ENCODE measurements around the gene BEST2.
A peak's percentile ranks its signal among the peaks of the same experiment; 100 is the strongest.
"Not testable (repeated sequence)": the region's sequence is repeated elsewhere in the genome, so short reads cannot be mapped to it uniquely, and the experiment has no call there.

BEST2 gene
- 0 to 0.04 (median 0) reads per million in 3 experiments for total RNA-seq

DNA sequence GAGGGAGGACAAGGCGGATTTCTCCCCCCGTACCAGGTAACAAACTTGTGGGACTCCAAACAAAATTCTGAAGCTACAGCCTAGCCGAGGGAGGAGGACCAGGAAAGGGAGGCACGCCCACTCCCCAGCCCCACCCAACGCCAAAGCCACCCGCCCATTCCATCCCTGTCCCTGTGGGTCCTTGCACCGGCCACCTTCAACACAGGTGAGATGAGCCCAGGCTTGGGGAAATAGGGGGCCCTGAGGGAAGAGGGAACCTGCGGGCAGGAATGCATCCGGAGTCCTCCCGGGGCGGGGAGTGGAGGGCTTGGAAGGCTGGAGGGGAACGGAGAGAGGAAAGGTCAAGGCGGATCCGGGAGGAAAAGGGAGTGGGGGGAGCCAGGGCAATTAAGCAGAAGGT is at the start of gene BEST2:
Gene BEST2 (plus strand): TSS at position 157 of the 400 bp plus-strand sequence. CDS start 802 bp downstream, outside the sequence.
- DNase-seq: no peak

DNA sequence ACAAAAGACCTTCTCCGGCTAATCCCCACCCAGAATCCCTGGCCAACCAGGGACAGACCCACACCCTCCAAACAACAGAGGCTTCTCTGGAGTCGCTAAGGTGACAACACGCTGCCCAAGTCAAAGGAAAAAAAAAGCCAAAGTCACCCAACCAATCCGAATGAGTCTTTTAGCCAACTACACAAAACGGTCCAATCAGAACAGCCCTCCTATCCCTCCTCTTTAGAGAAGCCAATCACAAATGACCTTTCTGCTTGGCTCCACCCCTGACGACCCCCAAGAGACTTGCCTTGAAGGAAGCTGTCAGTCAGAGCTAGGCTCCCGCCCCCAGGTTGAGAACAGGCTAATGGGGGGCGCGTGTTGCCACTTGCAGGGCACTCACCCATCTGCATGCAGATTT is 48.5 kb upstream of the BEST2 start:
- DNase-seq: no peak

DNA sequence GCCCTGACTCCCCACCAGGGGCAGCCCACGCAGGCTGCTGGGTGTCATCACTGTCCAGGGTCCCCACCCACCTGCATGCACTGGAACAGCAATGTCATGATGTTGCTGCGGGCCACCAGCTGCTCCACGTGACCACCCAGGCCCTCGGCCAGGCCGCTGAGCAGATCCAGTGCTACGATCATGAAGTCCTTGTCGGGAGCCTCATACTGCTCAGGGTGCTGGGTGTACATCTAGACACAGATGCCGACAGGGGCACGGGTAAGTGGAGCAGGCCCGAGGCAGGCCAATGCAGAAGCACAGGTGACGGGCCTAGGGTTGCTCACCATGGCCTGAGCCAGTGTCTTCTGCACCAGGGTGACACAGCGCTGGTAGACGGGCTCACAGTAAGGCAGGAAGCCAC is 46.4 kb upstream of the BEST2 start:
- DNase-seq: no peak

DNA sequence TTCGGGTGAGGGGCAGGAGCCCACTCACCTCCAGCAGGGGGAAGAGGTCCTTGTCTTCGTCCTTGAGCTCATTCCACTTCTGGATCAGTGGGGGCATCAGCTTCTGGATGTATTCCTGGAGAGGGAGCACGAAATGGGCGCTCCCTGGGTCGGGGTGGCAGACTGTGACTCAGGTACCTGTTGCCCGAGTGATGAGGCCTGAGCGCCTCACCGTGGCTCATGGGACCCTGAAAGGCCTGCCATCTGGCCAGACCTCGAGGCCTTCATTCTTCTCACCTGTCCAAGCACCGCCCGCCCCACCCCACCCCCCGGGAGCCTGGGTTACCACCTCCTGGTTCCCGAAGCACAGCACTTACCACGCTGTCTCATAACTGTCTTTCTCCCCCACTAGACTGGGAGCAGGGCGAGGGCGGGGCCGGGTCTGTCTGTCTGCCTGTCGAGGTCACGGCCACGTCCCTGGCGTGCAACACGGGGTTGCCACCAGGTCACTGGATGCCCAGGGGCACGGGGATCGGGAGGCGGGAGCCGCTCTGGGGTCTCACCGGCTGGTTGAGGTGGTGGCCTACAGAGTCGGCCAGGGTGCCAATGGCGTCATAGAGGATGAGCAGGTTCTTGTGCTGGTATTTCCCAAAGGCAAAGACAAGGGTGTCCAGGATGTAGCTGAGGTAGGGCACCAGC is 45.8 kb upstream of the BEST2 start:
- DNase-seq: no peak

DNA sequence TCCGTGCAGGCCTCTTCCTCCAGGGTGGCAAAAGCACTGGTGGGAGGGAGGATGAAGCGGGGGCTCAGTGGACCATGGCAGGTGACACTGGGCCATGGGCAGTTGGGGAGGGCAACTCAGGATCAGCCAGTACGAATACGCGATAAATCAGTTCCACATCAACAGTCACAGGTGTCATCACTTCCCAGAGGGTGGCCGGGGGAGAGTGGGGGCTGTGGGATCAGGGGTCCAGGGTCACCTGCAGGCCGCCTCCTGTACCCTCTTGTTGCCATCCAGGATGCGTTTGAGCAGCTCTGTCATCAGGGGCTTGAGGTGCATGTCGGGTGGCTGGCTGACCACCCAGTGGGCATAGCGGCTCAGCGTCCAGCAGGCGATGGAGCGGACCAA is 45.3 kb upstream of the BEST2 start:
- no peak for DNase-seq

DNA sequence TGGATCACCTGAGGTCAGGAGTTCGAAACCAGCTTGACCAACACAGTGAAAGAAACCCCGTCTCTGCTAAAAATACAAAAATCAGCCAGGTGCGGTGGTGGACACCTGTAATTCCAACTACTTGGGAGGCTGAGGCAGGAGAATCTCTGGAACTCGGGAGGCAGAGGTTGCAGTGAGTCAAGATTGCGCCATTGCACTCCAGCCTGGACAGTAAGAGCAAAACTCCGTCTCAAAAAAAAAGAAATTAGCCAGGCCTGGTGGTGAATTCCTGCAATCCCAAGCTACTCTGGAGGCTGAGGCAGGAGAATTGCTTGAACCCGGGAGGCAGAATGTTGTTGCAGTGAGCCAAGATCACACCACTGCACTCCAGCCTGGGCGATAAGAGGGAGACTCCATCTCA is 43.0 kb upstream of the BEST2 start:
- DNase-seq: no peak

DNA sequence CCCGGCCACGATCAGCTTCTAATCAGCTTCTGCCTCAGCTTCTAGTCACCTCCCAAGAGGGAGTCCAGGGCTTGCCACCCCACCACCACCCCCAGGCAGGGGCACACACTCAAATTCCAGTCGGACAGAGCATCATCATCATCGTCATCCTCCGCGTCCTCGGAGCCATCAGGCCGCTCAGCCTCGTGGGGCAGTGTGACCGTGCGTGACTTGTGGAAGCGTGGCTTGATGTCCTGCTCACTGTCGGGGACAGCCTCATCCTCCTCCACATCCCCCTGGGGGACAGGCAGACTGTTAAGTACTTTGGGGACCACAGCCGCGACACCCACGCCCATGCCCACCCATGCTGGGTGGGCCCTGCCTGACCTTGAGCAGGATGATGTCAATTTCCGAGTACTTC is 40.4 kb upstream of the BEST2 start:
- DNase-seq: no peak

DNA sequence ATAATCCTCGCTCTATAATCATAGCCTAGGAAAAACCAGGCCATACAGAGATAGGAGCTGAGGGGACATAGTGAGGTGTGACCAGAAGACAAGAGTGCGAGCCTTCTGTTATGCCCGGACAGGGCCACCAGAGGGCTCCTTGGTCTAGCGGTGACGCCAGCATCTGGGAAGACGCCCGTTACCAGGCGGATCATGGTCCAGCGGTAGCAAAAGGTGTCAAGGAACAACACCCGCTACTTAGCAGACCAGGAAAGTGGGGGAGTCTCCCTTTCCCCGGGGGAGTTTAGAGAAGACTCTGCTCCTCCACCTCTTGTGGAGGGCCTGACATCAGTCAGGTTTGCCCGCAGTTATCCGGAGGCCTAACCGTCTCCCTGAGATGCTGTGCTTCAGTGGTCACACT is 39.5 kb upstream of the BEST2 start:
- not testable (repeated sequence) for DNase-seq

DNA sequence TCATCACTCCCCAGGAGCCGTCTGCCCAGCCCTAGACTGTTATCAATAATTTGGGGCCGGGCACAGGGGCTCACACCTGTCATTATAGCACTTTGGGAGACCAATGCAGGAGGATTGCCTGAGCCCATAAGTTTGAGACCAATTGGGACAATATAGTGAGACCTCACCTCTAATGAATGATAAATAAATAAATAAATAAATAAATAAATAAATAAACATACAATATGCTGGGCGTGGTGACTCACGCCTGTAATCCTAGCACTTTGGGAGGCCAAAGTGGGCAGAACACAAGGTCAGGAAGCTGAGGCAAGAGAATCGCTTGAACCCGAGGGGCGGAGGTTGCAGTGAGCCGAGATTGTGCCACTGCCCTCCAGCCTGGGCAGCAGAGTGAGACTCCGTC is 38.3 kb upstream of the BEST2 start:
- not testable (repeated sequence) for DNase-seq

DNA sequence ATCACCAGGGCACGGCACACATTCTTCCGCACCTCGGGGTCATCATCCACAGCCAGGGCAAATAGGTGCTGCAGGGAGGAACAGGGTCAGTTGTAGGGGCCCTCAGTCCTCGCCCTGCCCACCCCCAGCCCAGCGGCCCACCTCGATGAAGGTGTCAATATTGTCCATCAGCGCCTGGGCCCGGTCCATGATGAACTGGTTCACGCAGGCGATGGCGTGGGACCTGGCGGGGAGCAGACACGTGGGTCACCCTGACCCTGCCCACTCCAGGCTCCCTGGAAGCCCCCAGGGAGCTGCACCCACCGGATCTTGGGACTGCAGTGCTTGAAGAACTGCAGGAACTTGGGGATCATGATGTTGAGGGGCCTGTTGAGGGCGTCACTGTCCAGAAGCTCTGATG is 36.5 kb upstream of the BEST2 start:
- no peak for DNase-seq

DNA sequence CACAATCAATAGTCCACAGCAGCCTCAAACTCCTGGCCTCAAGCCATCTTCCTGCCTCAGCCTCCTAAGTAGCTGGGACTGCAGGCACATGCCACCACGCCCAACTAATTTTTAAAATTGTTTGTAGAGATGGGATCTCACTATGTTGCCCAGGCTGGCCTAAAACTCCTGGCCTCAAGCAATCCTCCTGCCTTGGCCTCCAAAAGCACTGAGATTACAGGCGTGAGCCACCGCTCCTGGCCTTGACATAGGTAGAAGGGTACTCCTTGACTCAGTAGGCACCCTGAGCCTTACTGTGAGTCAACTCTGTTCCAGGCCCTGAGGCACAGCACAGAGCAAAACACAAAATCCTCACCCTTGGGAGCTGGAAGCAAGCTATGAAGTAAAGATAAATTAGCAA is 35.7 kb upstream of the BEST2 start:
- no peak for DNase-seq

DNA sequence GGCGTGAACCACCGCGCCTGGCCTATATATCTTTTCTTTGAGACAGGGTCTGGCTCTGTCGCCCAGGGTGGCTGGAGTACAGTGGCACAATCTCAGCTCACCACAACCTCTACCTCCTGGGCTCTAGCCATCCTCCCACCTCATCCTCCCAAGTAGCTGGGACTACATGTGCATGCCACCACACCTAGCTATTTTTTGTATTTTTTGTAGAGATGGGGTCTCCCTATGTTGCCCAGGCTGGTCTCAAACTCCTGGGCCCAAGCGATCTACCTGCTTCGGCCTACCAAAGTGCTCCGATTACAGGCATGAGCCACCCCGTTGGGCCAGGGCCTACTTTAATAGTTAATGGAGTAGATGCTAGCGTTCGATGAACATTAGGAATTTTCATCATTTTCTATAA is 31.3 kb upstream of the BEST2 start:
- DNase-seq: no peak

DNA sequence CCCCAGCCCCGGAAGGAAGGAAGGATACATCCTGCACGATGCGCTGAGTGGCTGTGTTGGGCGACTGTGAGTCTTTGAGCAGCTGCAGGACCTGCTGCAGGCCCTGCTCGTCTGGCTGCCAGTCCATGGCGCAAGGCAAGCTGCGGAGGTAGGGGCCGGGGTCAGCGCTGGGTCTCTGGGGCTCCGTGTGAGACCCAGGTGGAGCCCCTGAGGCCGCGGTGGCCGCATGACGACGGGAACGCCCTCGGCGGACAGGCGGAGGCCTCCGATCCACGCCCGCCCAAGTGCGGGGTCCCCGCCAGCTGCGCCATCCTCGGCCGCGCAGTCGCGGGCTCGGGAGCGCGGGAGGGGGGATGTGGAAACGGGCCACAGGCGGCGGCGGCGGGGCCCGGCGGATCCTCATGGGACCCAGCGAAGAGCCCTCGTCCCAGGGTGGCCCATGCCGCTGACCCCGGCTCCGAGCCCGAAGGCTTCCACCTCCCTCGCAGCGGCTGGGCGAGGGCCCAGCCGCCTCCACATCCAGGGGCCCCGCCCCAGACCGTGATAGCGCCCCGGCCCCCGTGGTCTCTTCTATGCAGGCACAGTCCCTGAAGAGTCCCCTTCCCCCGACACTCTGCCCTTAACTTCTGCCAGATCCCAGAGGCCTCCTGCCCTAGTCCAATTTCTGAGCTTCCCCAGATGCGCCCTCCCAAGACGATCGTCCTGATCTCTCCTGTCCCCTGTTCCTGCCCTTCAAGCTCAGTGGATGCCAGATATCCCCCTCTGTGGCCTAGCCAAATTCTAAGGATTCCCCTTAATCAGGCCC is 30.5 kb upstream of the BEST2 start:
- DNase-seq: no peak

DNA sequence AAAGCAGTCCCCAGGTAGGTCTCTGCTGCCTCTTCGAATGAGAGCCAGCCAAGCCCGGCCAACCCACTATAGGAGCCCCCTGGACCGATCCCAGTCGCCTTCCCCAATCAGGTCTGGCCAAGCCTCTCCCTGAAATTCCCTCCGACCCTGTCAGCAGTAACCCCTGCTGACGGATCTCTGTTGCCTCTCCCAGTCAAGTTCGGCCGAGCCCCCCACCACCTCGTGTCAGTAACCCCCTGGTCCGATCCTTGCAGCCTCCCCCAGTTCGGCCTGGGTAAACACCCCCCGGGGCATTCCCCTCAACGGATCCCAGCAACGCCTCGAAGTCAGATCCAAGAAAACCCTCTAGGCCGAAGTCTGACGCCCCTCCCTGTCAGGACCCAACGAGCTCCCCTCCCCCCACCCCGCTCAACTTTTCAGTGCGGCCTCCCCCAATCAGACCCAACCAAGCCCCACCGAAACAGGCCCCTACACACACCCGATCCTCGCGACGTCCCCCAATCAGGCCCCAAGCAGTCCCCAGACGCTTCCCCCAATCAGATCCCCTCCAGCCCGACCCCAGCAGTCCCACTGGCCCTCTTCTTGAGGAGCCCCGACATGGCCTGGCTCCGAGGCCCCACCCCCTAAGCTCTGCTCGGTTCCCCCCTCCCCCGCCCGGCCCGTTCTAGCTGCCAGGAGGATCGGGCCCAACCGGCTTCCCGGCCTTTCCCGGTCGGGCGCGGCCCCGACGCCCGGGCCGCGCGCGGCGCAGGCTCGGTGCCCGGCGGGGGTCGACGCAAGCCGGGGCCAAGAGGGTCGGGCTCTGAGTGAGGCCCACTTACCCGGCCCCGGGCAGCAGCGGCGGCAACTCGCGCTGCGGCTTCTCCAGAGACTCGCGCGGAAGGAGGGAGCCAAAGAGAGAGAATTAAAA is 29.7 kb upstream of the BEST2 start:
- peak; percentile 3 for DNase-seq

DNA sequence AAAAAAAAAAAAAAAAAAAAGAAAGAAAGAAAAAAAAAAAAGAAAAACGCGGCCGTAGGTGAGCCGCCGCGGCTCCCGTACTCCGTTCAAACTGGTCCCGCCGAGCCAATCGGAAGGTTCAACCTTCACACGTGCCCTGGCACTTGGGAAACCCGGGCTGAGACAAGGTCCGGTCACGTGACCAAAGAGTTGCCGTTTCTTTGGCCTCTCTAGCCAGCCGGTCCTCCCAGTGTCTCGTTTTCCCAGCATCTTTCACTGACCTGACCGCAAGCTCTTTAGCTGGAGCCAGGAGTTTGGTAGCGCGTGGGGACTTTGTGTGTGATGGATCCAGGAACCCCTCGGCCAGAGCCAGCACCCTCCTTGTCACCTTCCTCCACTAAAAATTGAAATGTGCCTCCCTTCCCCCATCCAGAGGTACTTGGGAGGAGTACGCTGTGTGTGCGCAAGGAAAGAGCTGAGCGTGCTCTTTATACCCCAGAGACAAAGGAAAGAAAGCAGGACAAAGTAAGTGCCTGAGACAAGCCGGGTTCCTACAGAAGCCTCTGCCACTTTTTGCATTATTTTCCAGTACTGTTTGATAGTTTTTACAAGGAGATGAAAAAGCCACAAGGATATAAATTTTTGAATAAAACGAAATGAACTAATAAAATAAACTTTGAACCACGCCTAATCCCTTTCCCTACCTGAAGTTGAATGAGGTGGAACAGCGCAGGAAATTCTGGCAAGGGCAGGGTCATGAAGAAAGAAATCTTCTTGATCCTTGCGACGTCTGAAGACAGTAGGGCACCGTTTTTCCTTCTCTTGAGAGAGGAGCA is 28.8 kb upstream of the BEST2 start:
- DNase-seq: peak; percentile 93

DNA sequence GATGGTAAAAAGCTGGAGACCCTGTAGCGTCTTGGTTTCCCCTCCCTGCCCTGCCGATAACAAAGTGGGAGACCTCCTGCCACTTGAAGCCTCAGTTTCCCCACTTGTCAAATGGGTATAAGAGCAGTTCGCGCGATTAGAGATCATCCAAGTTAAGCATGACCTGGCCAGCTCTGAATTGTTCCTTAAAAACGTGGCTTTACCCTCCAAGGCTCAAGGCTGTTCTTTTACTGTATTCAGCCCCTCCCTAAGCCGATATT is 28.3 kb upstream of the BEST2 start:
- no peak for DNase-seq

DNA sequence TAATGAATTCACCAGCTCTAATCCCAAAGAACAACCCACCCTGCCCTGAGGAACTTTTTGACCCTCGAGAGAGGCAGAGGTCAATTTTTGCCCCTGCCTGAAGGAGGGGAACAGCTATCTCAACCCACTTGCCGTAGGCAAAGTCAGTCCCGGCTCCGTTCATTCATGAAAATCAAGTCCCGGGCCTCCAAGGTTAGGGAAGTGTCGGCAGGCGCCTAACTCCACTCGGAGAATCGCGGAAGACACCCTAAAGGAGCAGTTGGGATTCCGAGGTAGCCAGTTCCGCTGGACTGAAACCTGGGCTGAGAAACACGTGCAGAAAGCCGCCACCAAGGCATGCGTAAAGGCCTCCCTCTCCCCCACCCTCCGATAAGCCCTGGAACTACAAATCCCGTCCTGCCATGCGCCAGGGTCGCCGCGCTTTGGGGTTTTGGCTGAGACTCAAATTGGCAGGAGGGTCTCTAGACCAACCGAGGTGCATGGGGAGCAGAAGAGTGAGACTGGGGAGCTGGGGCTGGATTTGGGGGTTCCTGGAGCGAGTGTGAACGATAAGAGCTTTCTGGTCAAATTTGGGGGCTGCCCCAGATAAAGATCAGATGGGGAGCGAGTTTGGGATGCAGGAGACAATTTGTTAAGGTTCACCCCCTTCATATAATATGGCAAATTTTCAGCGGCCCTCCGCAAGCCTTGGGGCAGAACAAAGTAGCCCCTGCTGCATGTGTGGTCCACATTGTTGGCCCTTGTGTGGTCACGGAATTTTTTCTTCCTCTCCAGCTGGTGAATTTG is 27.8 kb upstream of the BEST2 start, which contains the start of gene TNPO2:
Gene TNPO2 (minus strand): TSS at position 292 of the 786 bp plus-strand sequence. CDS start 2,955 bp downstream, outside the sequence.
- DNase-seq: peak; percentile 56

DNA sequence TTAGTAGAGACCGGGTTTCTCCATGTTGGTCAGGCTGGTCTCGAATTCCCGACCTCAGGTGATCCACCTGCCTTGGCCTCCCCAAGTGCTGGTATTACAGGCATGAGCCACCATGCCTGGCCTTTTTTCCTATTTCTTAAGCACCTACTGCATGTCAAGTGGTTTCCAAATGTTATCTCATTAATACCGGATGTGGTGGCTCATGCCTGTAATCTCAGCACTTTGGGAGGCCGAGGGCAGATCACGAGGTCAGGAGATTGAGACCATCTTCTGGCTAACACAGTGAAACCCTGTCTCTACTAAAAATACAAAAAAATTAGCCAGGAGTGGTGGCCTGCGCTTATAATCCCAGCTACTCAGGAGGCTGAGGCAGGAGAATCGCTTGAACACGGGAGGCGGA is 26.0 kb upstream of the BEST2 start:
- not testable (repeated sequence) for DNase-seq

DNA sequence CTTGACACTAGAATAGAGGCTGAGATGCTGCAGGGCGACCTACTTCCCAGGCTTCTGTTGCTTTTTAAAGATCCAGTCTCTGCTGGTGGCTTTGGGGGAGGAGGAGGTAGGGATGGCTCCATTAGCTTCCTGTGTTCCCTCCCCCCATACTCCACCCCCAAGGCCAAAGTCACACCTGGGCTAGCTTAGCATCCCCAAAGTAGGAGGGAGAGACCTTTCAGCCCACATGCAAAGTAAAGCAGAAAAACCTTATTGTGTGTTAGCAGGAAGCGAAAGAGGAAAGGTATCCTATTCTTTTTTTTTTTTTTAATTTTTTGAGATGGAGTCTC is 24.6 kb upstream of the BEST2 start:
- no peak for DNase-seq

DNA sequence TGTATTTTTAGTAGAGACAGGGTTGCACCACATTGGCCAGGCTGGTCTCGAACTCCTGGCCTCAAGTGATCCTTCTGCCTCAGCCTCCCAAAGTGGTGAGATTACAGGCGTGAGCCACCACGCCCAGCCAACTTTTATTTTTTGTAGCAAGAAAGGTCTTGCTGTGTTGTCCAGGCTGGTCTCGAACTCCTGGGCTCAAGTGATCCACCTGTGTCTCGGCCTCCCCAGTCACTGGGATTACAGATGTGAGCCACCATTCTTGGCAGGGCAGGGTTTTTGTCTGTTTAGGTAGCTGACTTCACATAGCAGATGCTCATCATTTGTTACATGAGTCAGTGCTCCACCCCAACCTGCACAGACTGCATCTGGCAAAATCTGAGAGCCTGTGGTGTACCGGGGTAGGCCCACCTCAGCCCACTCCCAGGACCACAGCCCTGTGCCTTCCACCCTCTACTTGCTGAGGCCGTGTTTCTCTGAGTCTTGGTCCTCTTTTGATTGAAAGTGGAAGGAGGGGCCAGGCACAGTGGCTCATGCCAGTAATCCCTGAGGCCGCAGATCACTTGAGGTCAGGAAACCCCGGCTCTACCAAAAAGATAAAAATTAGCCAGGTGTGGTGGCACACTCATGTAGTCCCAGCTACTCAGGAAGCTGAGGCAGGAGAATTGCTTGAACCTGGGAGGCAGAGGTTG is 23.7 kb upstream of the BEST2 start:
- DNase-seq: no peak

DNA sequence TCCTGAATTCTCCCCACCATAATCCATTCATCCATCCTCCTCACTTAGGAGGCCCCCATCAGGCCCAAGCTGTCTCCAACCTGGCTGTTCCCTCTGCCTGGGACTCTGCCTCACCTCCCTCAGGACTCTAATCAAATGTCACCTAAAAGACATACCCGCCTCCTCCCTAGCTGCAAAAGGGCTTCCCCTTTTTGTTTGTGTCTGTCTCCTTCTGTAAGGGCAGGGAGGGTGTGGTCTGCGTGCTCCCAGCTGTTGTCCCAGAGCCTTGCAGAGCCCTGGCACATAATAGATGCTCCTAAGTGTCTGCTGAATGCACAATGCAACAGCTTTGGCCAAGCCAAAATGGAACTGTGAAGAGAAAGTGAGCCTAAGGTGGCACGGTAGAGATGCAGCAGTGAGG is 21.5 kb upstream of the BEST2 start:
- no peak for DNase-seq
